Stomach (tissue), 4 donors: ENCODE results near the gene PPP1R12B.
"Not testable (repeated sequence)": the region's sequence is repeated elsewhere in the genome, so short reads cannot be mapped to it uniquely, and the experiment has no call there.

ENCODE experiments used
- POLR2AphosphoS5 ChIP-seq, 3 donors: sonication (generic); formaldehyde crosslinking; IDR thresholded peaks; one replicate each; pipeline ENCODE4 v1.6.1; 2016; ENCODE audit warnings: antibody characterized with exemption in 3 of 3
- TF ChIP-seq, protein P1 (sequence below), 7 experiments: fragments of 450-650 bp in 4 of 7; fragments of 200-600 bp in 3 of 7; sonication (generic) in 3 of 7; IDR thresholded peaks; one replicate each; pipeline ENCODE4 v1.5.1; 2016 to 2019; ENCODE audit warnings: antibody characterized with exemption in 7 of 7, control low read depth in 2 of 7, mild to moderate bottlenecking in 1 of 7

DNA sequence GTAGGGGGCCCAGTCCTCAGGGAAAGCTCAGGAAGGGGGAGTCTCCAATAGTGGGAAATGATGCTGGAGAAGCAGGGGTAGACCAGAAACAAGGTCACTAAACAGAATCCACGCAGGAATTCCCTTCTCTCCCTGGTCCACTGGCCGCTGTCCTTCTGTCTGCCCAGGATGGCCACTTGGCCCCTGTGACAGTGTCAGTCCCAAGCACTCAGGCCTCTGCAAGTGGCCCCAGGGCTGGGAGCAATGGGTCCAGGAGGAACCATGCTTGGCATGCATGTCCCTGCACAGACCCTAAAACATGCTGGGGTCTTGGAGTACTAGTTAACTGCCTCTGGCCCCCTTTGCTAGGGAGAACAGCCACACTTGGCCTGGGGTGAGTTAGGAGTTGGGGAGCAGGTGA lies 271.5 kb downstream of the PPP1R12B start:
- TF ChIP-seq, protein P1, sequence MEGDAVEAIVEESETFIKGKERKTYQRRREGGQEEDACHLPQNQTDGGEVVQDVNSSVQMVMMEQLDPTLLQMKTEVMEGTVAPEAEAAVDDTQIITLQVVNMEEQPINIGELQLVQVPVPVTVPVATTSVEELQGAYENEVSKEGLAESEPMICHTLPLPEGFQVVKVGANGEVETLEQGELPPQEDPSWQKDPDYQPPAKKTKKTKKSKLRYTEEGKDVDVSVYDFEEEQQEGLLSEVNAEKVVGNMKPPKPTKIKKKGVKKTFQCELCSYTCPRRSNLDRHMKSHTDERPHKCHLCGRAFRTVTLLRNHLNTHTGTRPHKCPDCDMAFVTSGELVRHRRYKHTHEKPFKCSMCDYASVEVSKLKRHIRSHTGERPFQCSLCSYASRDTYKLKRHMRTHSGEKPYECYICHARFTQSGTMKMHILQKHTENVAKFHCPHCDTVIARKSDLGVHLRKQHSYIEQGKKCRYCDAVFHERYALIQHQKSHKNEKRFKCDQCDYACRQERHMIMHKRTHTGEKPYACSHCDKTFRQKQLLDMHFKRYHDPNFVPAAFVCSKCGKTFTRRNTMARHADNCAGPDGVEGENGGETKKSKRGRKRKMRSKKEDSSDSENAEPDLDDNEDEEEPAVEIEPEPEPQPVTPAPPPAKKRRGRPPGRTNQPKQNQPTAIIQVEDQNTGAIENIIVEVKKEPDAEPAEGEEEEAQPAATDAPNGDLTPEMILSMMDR (IDR thresholded peaks at IDR 0.05): not testable (repeated sequence)
- TF ChIP-seq POLR2AphosphoS5 (IDR thresholded peaks at IDR 0.05): not testable (repeated sequence)
